ENCODE measurements around the gene OR2A5.
A peak's percentile ranks its signal among the peaks of the same experiment; 100 is the strongest.
"Not testable (repeated sequence)": the region's sequence is repeated elsewhere in the genome, so short reads cannot be mapped to it uniquely, and the experiment has no call there.

The OR2A5 gene

DNA sequence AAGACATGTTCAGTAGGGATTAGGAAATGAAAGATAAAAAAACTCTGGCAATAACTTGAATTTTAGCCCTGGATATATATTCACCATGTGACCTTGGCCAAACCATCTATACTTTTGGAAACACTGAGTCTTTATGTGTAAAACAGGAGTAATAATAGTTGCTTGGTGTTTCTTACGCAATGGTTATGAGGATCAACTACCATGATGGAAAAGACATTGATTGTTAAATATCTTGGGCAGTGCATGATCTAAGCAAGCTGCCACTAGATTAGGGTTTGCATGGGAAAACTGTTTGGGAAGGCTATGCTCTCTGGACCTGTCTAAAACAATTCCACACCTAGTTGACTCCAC, 42.1 kb upstream of the OR2A5 start:
- DNase-seq (ENCODE audit: low read depth in 1 of 2, low spot score in 1 of 2): no peak
- no peaks in the 10 kb centered on the region for H3K27me3 ChIP-seq (ENCODE audit: insufficient read depth, poor library complexity, severe bottlenecking)
- TF ChIP-seq SPI1 (IDR thresholded peaks at IDR 0.05; ENCODE audit: borderline replicate concordance, low read depth) (no peak), POLR2AphosphoS5 (IDR thresholded peaks at IDR 0.05; ENCODE audit: low read depth) (no peak), GABPA (IDR thresholded peaks at IDR 0.05; ENCODE audit: low read depth) (no peak)
- TF ChIP-seq, protein P1, sequence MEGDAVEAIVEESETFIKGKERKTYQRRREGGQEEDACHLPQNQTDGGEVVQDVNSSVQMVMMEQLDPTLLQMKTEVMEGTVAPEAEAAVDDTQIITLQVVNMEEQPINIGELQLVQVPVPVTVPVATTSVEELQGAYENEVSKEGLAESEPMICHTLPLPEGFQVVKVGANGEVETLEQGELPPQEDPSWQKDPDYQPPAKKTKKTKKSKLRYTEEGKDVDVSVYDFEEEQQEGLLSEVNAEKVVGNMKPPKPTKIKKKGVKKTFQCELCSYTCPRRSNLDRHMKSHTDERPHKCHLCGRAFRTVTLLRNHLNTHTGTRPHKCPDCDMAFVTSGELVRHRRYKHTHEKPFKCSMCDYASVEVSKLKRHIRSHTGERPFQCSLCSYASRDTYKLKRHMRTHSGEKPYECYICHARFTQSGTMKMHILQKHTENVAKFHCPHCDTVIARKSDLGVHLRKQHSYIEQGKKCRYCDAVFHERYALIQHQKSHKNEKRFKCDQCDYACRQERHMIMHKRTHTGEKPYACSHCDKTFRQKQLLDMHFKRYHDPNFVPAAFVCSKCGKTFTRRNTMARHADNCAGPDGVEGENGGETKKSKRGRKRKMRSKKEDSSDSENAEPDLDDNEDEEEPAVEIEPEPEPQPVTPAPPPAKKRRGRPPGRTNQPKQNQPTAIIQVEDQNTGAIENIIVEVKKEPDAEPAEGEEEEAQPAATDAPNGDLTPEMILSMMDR (IDR thresholded peaks at IDR 0.05; ENCODE audit: insufficient read depth, low read length): no peak
- TF ChIP-seq, protein P2, sequence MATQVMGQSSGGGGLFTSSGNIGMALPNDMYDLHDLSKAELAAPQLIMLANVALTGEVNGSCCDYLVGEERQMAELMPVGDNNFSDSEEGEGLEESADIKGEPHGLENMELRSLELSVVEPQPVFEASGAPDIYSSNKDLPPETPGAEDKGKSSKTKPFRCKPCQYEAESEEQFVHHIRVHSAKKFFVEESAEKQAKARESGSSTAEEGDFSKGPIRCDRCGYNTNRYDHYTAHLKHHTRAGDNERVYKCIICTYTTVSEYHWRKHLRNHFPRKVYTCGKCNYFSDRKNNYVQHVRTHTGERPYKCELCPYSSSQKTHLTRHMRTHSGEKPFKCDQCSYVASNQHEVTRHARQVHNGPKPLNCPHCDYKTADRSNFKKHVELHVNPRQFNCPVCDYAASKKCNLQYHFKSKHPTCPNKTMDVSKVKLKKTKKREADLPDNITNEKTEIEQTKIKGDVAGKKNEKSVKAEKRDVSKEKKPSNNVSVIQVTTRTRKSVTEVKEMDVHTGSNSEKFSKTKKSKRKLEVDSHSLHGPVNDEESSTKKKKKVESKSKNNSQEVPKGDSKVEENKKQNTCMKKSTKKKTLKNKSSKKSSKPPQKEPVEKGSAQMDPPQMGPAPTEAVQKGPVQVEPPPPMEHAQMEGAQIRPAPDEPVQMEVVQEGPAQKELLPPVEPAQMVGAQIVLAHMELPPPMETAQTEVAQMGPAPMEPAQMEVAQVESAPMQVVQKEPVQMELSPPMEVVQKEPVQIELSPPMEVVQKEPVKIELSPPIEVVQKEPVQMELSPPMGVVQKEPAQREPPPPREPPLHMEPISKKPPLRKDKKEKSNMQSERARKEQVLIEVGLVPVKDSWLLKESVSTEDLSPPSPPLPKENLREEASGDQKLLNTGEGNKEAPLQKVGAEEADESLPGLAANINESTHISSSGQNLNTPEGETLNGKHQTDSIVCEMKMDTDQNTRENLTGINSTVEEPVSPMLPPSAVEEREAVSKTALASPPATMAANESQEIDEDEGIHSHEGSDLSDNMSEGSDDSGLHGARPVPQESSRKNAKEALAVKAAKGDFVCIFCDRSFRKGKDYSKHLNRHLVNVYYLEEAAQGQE (IDR thresholded peaks at IDR 0.05; ENCODE audit: insufficient replicate concordance, low read depth): no peak

DNA sequence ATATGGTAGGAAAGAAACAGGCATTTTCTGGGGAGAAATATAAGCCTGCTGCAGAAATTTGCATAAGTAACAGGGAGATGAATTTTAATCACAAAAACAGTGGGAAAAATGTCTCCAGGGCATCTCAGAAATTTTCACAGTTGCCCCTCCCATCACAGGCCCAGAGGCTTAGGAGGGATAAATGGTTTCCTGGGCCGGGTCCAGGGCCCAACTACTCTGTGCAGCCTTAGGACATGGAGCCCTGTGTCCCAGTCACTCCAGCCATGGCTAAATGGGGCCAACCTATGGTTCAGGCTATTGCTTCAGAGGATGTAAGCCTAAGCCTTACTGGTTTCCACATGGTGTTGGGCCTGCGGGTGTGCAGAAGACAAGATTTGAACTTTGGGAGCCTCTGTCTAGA, 39.4 kb upstream of the OR2A5 start:
- TF ChIP-seq SPI1 (IDR thresholded peaks at IDR 0.05; ENCODE audit: borderline replicate concordance, low read depth) (no peak), POLR2AphosphoS5 (IDR thresholded peaks at IDR 0.05; ENCODE audit: low read depth) (no peak), GABPA (IDR thresholded peaks at IDR 0.05; ENCODE audit: low read depth) (no peak)
- TF ChIP-seq, protein P2 (IDR thresholded peaks at IDR 0.05; ENCODE audit: insufficient replicate concordance, low read depth): no peak
- TF ChIP-seq, protein P1 (IDR thresholded peaks at IDR 0.05; ENCODE audit: insufficient read depth, low read length): no peak
- no peak for DNase-seq (ENCODE audit: low read depth in 1 of 2, low spot score in 1 of 2)
- no peak overlapping the region for H3K27ac ChIP-seq (replicated peaks)
- H3K4me3 ChIP-seq (replicated peaks; ENCODE audit: insufficient read depth, low read length): no peak overlapping the region
- H3K27me3 ChIP-seq (ENCODE audit: insufficient read depth, poor library complexity, severe bottlenecking): no peaks in the 10 kb centered on the region

More for the DNA sequence above, 42.1 kb upstream of the OR2A5 start:
- Histone ChIP-seq H3K27ac (replicated peaks) (no peak overlapping the region), H3K4me3 (replicated peaks; ENCODE audit: insufficient read depth, low read length) (no peak overlapping the region)

DNA sequence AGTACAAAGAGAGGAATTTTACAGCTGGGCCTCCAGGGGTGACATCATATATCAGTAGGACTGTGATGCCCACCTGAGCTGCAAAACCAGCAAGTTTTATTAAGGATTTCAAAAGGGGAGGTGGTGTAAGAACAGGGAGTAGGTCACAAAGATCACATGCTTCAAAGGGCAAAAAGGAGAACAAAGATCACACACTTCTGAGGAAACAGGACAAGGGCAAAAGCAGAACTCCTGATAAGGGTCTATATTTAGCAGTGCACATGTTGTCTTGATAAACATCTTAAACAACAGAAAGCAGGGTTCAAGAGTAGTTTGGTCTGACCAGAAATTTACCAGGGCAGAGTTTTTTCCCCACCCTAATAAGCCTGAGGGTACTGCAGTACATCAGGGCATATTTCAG, 38.7 kb upstream of the OR2A5 start:
- H3K27ac ChIP-seq (replicated peaks); H3K27me3 ChIP-seq (ENCODE audit: insufficient read depth, poor library complexity, severe bottlenecking): not testable (repeated sequence)

DNA sequence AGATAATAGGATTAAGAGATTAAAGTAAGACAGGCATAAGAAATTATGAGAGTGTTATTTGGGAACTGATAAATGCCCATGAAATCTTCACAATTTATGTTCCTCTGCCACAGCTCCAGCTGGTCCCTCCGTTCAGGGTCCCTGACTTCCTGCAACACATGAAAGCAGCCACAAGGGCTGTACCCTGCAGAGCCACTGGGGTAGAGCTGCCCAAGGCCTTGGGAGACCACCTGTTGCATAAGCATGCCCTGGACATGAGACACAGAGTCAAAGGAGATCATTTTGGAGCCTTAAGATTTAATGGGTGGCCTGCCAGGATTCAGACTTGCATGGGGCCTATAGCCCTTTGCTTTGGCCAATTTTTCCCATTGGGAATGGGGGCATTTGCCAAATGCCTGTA, 37.9 kb upstream of the OR2A5 start:
- H3K27ac ChIP-seq (replicated peaks); H3K27me3 ChIP-seq (ENCODE audit: insufficient read depth, poor library complexity, severe bottlenecking); DNase-seq (ENCODE audit: low read depth in 1 of 2, low spot score in 1 of 2); H3K4me3 ChIP-seq (replicated peaks; ENCODE audit: insufficient read depth, low read length): not testable (repeated sequence)

More for the DNA sequence above, 38.7 kb upstream of the OR2A5 start:
- H3K4me3 ChIP-seq (replicated peaks; ENCODE audit: insufficient read depth, low read length): not testable (repeated sequence)
- DNase-seq (ENCODE audit: low read depth in 1 of 2, low spot score in 1 of 2): peak in 1 of 2 experiments; percentile 44
- TF ChIP-seq SPI1 (IDR thresholded peaks at IDR 0.05; ENCODE audit: borderline replicate concordance, low read depth): peak; percentile 60

DNA sequence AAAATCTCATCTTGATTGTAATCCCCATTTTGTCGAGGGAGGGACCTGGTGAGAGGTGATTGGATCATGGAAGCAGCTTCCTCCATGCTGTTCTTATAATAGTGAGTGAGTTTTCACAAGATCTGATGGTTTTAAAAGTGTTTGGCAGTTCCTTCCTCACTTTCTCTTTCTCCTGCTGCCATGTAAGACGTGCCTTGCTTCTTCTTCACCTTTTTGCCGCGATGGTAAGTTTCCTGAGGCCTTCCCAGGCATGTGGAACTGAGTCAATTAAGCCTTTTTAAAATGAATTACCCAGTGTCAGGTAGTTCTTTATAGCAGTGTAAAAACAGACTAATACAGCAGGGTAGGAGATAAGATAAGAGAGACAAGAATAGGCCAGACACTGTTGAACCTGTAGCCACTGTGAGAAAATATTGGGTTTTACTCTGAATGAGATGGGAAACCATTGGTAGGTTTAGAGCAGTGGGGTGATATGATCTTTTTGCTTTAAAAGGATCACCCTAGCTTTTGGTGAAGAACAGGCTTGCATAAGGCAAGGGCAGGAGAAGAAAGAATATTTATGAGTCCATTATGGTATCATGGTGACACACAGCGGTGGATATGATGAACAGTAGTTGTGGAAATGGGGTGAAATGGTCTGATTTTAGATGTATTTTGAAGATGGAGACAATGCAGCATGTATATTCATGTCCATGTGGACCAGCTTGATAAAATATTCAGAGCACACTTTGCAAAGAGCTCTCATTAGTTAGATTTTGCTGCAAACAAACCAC, 37.1 kb upstream of the OR2A5 start:
- no peak for DNase-seq (ENCODE audit: low read depth in 1 of 2, low spot score in 1 of 2)
- Histone ChIP-seq H3K27me3 (ENCODE audit: insufficient read depth, poor library complexity, severe bottlenecking) (no peaks in the 10 kb centered on the region), H3K27ac (replicated peaks) (no peak overlapping the region), H3K4me3 (replicated peaks; ENCODE audit: insufficient read depth, low read length) (no peak overlapping the region)
- TF ChIP-seq GABPA (IDR thresholded peaks at IDR 0.05; ENCODE audit: low read depth) (no peak), POLR2AphosphoS5 (IDR thresholded peaks at IDR 0.05; ENCODE audit: low read depth) (no peak), SPI1 (IDR thresholded peaks at IDR 0.05; ENCODE audit: borderline replicate concordance, low read depth) (no peak)
- TF ChIP-seq, protein P1 (IDR thresholded peaks at IDR 0.05; ENCODE audit: insufficient read depth, low read length): no peak
- TF ChIP-seq, protein P2 (IDR thresholded peaks at IDR 0.05; ENCODE audit: insufficient replicate concordance, low read depth): no peak

Measured in HL-60 (cell line).